GM21360 (cell line): ENCODE results near the gene TEX10.
A peak's percentile ranks its signal among the peaks of the same experiment; 100 is the strongest.
"Not testable (repeated sequence)": the region's sequence is repeated elsewhere in the genome, so short reads cannot be mapped to it uniquely, and the experiment has no call there.

Source experiments
- ATAC-seq: cut with Tn5 transposase; IDR thresholded peaks from one replicate; pipeline ENCODE4 v1.9.1; 2021; ENCODE audit warnings: mild to moderate bottlenecking, moderate library complexity; ENCODE audit not compliant: unreplicated experiment

TEX10 gene

GRCh38 chr9:100352727-100353505 lies at the start of gene TEX10:
TSS of gene TEX10 (minus strand) at chr9:100352942. CDS start at chr9:100349363, 3,579 bp downstream.
- peak; percentile 83 for ATAC-seq

DNA sequence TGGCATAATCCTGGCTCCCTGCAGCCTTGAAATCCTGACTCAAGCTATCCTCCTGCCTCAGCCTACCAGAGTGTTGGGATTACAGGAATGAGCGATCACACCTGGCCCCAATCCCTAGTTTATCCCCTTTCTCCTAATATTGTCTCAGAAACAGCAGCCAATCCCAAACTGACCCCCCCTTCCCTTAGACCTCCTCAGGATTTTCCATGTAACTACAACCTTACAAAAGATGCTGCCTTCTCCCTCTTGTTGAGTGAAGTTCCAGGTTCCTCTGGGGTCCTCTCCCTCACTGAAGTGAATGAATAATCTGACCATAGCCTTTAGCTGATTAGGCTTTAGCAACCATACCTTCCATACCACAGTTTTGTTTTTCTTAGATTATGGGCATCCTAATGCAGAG lies 48.3 kb upstream of the TEX10 start:
- ATAC-seq, result no peak

DNA sequence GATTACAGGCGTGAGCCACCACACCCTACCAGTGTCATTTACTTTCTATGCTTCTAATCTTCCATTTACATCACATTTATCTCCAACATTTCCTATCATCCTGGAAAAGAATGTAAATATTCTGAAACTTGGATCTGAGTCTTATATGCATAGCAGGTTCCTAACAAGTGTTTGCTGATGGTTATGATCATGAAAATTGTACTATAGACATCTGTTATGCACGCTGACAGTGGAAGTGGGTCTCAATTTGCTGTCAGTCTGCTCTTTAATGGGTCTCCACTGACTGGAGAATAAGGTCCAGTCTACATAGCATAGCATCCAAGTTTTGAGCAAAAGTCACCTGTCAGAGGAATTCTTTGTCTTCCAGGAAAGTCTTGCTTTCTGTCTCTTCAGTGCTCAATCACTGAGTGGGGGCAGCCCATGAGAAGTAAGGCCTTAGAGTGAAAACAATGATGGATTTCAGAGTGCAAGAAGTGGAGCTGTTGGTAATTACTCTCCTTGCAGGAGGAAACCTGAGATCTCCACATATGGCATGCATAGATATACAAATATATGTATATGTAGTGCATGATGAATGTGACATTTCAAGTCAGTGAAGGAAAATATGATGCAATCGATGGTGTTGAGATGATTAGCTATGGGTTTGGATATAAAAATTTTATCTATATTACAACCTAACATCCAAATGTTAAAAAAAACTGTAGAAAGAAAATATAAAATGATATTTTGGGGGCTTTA lies 45.0 kb upstream of the TEX10 start:
- ATAC-seq, result no peak

- no peak for ATAC-seq
Observed at GRCh38 chr9:100396769-100397168, 44.0 kb upstream of the TEX10 start.

- ATAC-seq, result no peak
Observed at GRCh38 chr9:100394816-100395215, 42.1 kb upstream of the TEX10 start.

- ATAC-seq, result no peak
Observed at GRCh38 chr9:100394032-100394695, 41.4 kb upstream of the TEX10 start.

- not testable (repeated sequence) for ATAC-seq
Observed at GRCh38 chr9:100392989-100393388, 40.2 kb upstream of the TEX10 start.

DNA sequence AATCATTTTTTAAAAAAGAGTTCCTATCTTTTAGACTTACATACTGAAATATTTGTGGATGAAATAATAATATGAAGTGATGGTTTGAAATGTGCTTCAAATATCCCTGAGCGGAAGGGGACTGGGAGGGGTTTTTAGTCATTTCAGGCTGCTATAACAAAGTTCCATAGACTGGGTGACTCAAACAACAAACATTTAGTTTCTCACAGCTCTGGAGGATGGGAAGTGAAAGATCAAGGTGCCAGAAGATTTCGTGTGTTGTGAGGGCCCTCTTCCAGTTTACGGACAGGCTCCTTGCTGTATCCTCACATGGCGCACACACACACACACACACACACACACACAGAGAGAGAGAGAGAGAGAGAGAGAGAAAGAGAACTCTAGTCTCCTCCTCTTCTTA lies 27.1 kb upstream of the TEX10 start:
- ATAC-seq, result no peak

DNA sequence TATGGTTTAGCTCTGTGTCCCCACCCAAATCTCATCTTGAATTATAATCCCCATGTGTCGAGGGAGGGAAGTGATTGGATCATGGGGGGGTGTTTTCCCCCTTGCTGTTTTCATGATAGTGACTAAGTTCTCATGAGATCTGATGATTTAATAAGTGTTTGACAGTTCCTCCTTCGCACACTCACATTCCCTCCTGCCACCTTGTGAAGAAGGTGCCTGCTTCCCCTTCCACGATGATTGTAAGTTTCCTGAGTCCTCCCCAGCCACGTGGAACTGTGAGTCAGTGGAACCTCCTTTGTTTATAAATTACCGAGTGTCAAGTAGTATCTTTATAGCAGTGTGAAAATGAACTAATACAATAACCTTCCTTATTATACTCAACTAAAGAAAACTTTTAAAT lies 24.3 kb upstream of the TEX10 start:
- no peak for ATAC-seq

- no peak for ATAC-seq
Observed at GRCh38 chr9:100375658-100376057, 22.9 kb upstream of the TEX10 start.

DNA sequence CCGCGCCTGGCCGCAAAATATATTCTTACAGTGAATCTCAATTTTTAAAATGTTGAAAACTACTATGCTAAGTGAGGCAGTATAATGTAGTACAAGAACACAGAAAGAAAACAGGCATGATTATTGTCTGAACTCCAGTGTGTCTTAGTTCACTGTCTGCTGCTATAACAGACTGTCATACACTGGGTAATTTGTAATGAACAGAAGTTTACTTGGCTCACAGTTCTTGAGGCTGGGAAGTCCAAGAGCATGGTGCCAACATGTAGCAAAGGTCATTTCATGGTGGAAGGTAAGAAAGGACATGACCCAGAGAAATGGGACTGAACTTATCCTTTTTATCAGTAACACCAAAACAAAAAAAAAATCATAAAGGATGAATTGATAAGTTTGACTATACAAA lies 19.9 kb upstream of the TEX10 start:
- ATAC-seq, result no peak

DNA sequence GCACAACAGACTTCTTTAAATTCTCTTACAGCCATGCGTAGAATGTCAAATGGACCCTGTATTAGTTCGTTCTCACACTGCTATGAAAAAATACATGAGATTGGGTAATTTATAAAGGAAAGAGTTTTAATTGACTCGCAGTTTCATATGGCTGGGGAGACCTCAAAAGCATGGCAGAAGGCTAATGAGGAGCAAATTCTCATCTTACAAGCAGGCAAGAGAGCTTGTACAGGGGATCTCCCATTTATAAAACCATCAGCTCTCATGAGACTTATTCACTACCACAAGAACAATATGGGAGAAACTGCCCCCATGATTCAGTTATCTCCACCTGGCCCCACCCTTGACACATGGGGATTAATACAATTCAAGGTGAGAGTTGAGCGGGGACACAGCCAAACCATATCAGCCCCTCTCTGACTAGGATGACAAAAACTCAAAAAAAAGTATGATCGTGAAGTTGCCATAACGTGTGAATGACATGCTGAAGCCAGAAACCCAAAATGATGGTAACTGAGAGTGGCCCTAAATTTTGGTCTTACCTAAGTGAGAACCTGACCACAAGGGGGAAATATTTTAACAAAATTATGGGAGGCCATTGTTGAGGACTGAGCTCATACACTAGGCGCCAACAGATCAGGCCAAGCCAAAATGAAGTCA lies 17.5 kb upstream of the TEX10 start:
- ATAC-seq, result no peak

- ATAC-seq, result no peak
Observed at GRCh38 chr9:100368672-100369071, 15.9 kb upstream of the TEX10 start.

- ATAC-seq, result no peak
Observed at GRCh38 chr9:100366121-100366520, 13.4 kb upstream of the TEX10 start.

DNA sequence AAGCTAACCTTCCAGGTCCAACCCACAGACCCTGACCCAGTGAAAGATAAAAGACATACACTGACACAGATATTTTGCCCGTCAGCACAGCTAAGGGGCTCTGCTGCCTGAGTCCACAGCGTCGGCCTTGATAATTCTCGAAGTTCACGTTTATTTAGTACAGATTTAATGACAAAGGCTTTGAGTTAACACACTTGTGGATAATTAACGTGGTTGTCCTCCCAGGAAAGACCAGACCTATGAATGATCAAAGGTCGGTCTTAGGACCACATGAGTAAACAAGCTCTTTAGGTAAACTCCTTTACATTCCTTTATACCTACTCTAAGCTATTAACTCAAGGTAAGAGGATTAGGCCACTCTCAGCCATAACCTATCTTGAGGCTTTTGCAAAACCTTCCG lies 11.3 kb upstream of the TEX10 start:
- no peak for ATAC-seq

- ATAC-seq, result no peak
Observed at GRCh38 chr9:100359057-100359456, 6.3 kb upstream of the TEX10 start.

- no peak for ATAC-seq
Observed at GRCh38 chr9:100357501-100357900, 4.8 kb upstream of the TEX10 start.

GRCh38 chr9:100355561-100355960 lies 2.8 kb upstream of the TEX10 start:
- ATAC-seq, result no peak

DNA sequence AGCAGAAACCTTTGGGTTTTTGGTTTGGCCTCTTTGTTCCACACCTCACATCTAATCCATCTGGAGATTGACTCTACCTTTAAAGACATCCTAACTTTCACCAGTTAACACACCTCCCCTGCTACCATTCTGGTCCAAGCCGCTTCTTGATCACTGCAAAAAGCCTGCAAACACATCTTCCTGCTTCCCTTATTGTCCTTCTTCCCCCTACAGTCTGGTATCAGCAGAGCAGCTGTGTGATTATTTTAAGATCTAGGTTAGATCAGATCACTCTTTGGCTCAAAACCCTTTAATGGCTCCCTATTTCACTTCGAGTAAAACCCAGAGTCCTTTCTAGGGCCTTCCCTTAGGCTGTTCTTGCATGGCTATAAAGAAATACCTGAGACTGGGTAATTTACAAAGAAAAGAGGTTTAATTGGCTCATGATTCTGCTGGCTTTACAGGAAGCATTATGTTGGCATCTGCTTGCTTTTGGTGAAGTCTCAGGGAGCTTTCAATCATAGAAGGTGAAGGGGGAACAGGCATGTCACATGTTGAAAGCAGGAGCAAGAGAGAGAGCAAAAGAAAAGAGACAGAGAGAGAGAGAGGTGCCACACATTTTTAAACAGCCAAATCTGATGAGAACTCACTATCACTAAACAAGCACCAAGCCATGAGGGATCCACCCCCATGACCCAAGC lies 1.5 kb upstream of the TEX10 start:
- no peak for ATAC-seq

DNA sequence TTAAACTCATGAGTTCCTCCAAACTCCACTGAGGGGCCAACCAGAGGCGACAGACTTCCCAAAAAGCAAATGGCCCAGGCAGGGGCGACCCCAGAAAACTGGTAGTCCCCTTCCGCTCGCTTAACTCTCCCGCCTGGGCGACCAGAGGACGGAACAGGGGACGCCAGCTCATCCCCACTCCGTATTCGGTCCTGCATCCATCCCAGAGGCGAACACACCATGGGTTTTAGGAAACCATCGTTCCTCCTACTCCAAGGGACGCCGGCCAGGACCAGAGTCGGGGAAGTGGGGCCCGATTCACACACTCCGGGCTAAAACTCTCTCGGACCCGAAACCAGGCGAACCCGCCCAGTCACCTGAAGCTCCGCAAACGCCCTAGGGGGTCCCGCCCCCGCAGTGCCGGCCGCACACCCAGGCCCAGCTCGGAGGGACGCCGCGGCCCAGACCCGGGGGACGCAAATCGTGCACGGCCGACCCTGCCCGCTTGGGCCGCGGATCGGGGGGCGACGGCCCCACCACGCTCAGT lies 478 bp downstream of the TEX10 start:
- peak; percentile 33 for ATAC-seq
